Measurements from ENCODE around the gene ECHDC3. TPM values are rescaled to one million over a fixed set of nuclear protein-coding genes. Genes with fewer than 3 reads are reported as not detected.

The ECHDC3 gene
- total and polyA plus RNA-seq, 2 of the 13 experiments (the other 11 are each of a cell fraction or from before 2014, with no cell fraction given), result not detected

- TF ChIP-seq HNF1A (IDR thresholded peaks at IDR 0.05; ENCODE audit: low read depth) (no peak), HNF1A (CRISPR knock-in tag; IDR thresholded peaks at IDR 0.05; ENCODE audit: borderline replicate concordance) (0 out of 2 replicates have a peak, but pooled peaks have one; percentile 33), REL (CRISPR knock-in tag; conservative IDR thresholded peaks at IDR 0.05) (no peak), KDM1A (CRISPR knock-in tag; IDR thresholded peaks at IDR 0.05) (no peak), ZNF414 (CRISPR knock-in tag; IDR thresholded peaks at IDR 0.05) (peak; percentile 47), ZFP91 (CRISPR knock-in tag; IDR thresholded peaks at IDR 0.05; ENCODE audit: borderline replicate concordance) (peak; percentile 52; the same call in 1 of the 2 replicates), ZBTB37 (CRISPR knock-in tag; IDR thresholded peaks at IDR 0.05) (no peak), NR3C1 (CRISPR knock-in tag; IDR thresholded peaks at IDR 0.05) (no peak), ONECUT2 (CRISPR knock-in tag; IDR thresholded peaks at IDR 0.05) (no peak), BORCS8-MEF2B (CRISPR knock-in tag; IDR thresholded peaks at IDR 0.05) (0 out of 2 replicates have a peak, but pooled peaks have one; percentile 34)
These were observed 15.8 kb downstream of the ECHDC3 start (continued) for GRCh38 chr10:11757821-11758463.

Data from HepG2 (cell line).